ENCODE data around the gene NCAN.

The NCAN gene

DNA sequence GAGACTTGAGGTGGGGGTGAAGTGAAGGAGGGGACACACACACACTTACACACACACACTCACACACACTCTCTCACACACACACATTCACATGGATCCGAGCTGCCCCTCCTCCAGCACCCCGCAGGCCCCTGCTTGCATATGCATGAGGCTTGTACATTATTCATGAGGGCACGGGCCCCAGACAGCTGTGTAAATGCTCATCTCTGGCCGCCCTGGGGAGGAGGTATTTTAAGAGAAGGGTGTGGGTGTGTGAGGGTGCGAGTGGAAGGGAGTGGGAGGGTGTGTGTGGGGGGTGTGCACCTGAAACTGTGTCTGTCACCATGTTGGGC is 2.4 kb downstream of the NCAN start:
- TF ChIP-seq, protein P1, sequence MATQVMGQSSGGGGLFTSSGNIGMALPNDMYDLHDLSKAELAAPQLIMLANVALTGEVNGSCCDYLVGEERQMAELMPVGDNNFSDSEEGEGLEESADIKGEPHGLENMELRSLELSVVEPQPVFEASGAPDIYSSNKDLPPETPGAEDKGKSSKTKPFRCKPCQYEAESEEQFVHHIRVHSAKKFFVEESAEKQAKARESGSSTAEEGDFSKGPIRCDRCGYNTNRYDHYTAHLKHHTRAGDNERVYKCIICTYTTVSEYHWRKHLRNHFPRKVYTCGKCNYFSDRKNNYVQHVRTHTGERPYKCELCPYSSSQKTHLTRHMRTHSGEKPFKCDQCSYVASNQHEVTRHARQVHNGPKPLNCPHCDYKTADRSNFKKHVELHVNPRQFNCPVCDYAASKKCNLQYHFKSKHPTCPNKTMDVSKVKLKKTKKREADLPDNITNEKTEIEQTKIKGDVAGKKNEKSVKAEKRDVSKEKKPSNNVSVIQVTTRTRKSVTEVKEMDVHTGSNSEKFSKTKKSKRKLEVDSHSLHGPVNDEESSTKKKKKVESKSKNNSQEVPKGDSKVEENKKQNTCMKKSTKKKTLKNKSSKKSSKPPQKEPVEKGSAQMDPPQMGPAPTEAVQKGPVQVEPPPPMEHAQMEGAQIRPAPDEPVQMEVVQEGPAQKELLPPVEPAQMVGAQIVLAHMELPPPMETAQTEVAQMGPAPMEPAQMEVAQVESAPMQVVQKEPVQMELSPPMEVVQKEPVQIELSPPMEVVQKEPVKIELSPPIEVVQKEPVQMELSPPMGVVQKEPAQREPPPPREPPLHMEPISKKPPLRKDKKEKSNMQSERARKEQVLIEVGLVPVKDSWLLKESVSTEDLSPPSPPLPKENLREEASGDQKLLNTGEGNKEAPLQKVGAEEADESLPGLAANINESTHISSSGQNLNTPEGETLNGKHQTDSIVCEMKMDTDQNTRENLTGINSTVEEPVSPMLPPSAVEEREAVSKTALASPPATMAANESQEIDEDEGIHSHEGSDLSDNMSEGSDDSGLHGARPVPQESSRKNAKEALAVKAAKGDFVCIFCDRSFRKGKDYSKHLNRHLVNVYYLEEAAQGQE (IDR thresholded peaks at IDR 0.05; ENCODE audit: insufficient replicate concordance, low read depth), result no peak
- TF ChIP-seq, protein P2, sequence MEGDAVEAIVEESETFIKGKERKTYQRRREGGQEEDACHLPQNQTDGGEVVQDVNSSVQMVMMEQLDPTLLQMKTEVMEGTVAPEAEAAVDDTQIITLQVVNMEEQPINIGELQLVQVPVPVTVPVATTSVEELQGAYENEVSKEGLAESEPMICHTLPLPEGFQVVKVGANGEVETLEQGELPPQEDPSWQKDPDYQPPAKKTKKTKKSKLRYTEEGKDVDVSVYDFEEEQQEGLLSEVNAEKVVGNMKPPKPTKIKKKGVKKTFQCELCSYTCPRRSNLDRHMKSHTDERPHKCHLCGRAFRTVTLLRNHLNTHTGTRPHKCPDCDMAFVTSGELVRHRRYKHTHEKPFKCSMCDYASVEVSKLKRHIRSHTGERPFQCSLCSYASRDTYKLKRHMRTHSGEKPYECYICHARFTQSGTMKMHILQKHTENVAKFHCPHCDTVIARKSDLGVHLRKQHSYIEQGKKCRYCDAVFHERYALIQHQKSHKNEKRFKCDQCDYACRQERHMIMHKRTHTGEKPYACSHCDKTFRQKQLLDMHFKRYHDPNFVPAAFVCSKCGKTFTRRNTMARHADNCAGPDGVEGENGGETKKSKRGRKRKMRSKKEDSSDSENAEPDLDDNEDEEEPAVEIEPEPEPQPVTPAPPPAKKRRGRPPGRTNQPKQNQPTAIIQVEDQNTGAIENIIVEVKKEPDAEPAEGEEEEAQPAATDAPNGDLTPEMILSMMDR (IDR thresholded peaks at IDR 0.05; ENCODE audit: insufficient read depth, low read length), result no peak
- TF ChIP-seq SPI1 (IDR thresholded peaks at IDR 0.05; ENCODE audit: borderline replicate concordance, low read depth) (no peak), POLR2AphosphoS5 (IDR thresholded peaks at IDR 0.05; ENCODE audit: low read depth) (no peak), GABPA (IDR thresholded peaks at IDR 0.05; ENCODE audit: low read depth) (no peak)
- DNase-seq (ENCODE audit: low read depth in 1 of 2, low spot score in 1 of 2), result no peak
- H3K27me3 ChIP-seq (ENCODE audit: insufficient read depth, poor library complexity, severe bottlenecking), result peaks cover 18% of the 10 kb centered on the region
- no peak overlapping the region for H3K4me3 ChIP-seq (replicated peaks; ENCODE audit: insufficient read depth, low read length)
- H3K27ac ChIP-seq (replicated peaks), result no peak overlapping the region

DNA sequence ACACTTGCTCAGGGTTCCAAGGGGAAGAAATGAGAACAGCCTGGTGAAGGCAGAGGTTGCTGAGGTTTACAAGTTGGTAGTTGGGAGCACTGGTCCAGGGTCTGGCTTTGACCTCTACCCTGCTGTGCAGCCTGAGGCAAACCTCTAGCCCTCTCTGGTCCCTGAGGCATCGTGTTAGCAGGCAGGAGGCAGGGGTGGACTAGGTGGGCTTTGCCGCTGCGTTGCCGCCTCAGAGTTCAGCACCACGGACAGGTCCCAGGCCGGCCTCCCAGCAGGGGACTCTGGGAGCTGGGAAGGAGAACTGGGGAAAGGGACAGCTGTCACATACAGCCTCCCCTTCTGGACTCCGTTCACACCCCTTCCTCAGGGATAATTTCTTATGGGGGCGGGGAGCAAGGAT is 3.1 kb downstream of the NCAN start:
- TF ChIP-seq, protein P1 (IDR thresholded peaks at IDR 0.05; ENCODE audit: insufficient replicate concordance, low read depth), result peak; percentile 97
- TF ChIP-seq POLR2AphosphoS5 (IDR thresholded peaks at IDR 0.05; ENCODE audit: low read depth), result no peak
- peak in 1 of 2 experiments; percentile 23 for DNase-seq (ENCODE audit: low read depth in 1 of 2, low spot score in 1 of 2)
- Histone ChIP-seq H3K27ac (replicated peaks) (no peak overlapping the region), H3K27me3 (ENCODE audit: insufficient read depth, poor library complexity, severe bottlenecking) (peaks cover 18% of the 10 kb centered on the region), H3K4me3 (replicated peaks; ENCODE audit: insufficient read depth, low read length) (no peak overlapping the region)

DNA sequence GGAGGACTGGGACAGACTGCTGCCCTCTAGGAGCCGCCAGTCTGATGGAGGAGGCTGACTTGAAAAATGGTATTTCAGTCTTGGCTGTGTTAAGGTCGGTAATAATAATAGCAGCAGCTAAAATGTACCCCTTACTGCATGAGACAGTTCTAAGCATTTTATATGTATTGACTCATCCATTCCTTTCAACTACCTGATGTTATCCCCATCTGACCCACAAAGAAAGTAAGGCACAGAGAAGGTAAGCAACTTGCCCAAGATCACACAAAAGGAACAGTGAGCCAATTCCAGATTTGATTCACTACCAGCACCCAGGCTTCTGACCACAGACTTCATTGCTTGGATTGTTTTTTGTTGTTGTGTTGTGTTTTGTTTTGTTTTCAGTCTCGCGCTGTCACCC is 4.0 kb downstream of the NCAN start:
- no peak for DNase-seq (ENCODE audit: low read depth in 1 of 2, low spot score in 1 of 2)
- H3K4me3 ChIP-seq (replicated peaks; ENCODE audit: insufficient read depth, low read length), result no peak overlapping the region
- no peak overlapping the region for H3K27ac ChIP-seq (replicated peaks)
- peaks cover 18% of the 10 kb centered on the region for H3K27me3 ChIP-seq (ENCODE audit: insufficient read depth, poor library complexity, severe bottlenecking)
- no peak for TF ChIP-seq GABPA (IDR thresholded peaks at IDR 0.05; ENCODE audit: low read depth)
- TF ChIP-seq POLR2AphosphoS5 (IDR thresholded peaks at IDR 0.05; ENCODE audit: low read depth), result no peak
- TF ChIP-seq, protein P2 (IDR thresholded peaks at IDR 0.05; ENCODE audit: insufficient read depth, low read length), result no peak
- no peak for TF ChIP-seq SPI1 (IDR thresholded peaks at IDR 0.05; ENCODE audit: borderline replicate concordance, low read depth)
- TF ChIP-seq, protein P1 (IDR thresholded peaks at IDR 0.05; ENCODE audit: insufficient replicate concordance, low read depth), result no peak

DNA sequence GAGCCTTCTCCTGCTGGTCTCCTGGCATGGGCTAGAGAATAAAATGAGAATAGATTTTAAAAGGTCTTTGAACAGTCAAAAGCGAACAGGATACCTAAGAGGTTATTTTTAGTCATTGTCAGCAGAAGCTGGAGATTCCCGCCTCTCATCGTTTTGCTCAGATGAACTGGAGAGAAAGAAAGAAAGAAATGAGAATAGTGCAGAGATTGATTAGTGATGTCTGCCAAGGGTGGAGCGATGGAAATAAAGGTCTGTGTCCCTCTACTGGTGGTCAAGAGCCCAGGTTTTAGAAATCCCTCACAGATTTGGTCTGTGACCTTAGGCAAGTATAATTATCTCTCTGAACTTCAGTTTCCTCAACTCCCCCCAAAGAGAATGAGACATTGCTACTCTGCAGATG is 5.3 kb downstream of the NCAN start:
- Histone ChIP-seq H3K27me3 (ENCODE audit: insufficient read depth, poor library complexity, severe bottlenecking) (peaks cover 11% of the 10 kb centered on the region), H3K4me3 (replicated peaks; ENCODE audit: insufficient read depth, low read length) (no peak overlapping the region), H3K27ac (replicated peaks) (no peak overlapping the region)
- TF ChIP-seq SPI1 (IDR thresholded peaks at IDR 0.05; ENCODE audit: borderline replicate concordance, low read depth) (no peak), GABPA (IDR thresholded peaks at IDR 0.05; ENCODE audit: low read depth) (no peak), POLR2AphosphoS5 (IDR thresholded peaks at IDR 0.05; ENCODE audit: low read depth) (no peak)
- TF ChIP-seq, protein P1 (IDR thresholded peaks at IDR 0.05; ENCODE audit: insufficient replicate concordance, low read depth), result no peak
- TF ChIP-seq, protein P2 (IDR thresholded peaks at IDR 0.05; ENCODE audit: insufficient read depth, low read length), result no peak
- no peak for DNase-seq (ENCODE audit: low read depth in 1 of 2, low spot score in 1 of 2)

Data from HL-60 (cell line).